ENCODE results near the gene THG1L.

DNA sequence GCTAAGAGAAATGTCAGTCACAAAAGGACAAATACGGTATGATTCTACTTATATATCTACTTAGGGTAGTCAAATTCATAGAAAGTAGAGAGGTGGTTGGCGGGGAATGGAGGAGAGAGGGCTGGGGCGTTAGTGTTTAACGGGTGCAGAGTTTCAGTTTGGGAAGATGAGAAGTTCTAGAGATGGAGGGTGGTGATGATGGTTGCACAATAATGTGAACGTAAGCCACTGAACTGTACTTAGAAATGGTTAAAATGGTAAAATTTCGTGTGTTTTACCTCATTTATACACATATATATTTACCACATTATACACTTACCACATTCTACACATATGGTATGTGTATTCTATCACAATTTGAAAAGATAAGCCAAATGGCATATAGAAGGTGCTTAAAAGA lies 48.0 kb downstream of the THG1L start:
- TF ChIP-seq POLR2A (IDR thresholded peaks at IDR 0.05) (no peak), CTCF (IDR thresholded peaks at IDR 0.05) (no peak), POLR2AphosphoS5 (IDR thresholded peaks at IDR 0.05) (no peak), EP300 (IDR thresholded peaks at IDR 0.05; ENCODE audit: low read depth) (no peak)

All from transverse colon (tissue), 4 donors.